GM12873 (cell line): Measurements from ENCODE around the gene GTF3C1.

ENCODE experiments used
- CTCF ChIP-seq: IDR thresholded peaks from 2 replicates; pipeline ENCODE4 v1.5.1; 2012; ENCODE audit warnings: low read depth, mild to moderate bottlenecking, moderate library complexity, low read length, control low read depth; ENCODE audit not compliant: insufficient read depth; ENCODE audit errors: missing control alignments

GTF3C1 gene

DNA sequence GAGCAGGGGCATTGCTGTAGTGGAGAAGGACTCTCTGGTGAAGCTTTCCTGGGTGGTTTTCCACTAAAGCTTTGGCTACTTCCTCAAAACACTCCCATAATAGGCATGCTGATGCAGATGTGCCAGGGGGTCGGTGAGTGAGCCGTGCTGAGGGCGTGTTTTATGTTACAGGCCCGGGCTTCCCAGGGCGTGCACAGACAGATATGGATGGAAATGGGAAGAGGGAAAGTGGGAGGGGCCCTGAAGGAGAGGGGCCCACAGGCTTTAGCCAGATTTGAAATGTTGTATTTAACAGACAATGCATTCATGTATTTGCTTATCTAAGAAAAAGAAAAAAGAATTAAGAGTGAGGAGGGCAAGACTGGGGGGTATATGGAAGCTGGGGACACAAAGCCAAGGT is 91.5 kb downstream of the GTF3C1 start:
- TF ChIP-seq CTCF = no peak

GRCh38 chr16:27455700-27456099 is 94.0 kb downstream of the GTF3C1 start:
- TF ChIP-seq CTCF = no peak

GRCh38 chr16:27453494-27453825 is 96.3 kb downstream of the GTF3C1 start:
- no peak for TF ChIP-seq CTCF

DNA sequence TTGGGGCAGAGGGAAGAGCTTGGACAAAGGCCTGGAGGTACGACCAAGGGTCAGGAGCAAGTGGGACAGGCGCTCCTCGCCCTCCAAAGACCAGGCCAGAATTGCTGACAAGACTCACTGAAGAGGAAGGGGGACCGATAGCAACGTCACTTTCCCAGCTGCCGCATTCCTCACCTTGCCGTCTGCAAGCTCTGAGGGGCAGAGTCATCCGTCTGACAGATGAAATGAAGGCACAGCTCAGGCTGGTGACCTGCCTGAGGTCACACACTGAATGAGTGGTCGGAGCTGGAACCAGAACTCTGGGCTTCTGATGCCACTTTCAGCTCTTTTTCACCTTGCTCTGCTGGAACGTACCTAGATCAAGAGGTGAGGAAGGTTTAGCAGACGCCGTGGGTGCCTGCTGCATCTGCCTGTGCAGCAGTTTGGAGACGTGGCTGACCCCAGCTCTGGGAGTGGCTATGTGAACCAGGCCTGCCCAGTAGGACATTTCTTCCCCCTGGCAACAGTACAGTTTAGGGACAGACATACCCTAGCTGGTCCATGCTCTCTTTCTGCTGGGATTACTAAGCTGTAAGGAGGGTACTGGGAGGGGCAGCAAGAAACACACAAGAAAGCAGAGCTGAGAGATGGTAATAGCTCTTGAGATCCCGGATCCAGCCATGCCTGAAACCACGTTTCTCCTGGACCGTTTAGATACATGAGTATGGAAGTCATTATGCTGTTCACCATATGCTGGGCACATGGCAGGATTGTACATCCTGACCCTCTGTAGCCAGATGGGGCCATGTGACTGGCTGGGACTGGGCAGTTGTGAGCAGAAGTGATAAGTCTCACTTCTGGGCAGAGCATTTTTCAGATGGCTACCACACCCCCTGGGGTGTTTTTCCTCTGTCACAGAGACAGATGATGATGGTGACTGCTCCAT is 96.9 kb downstream of the GTF3C1 start:
- no peak for TF ChIP-seq CTCF

DNA sequence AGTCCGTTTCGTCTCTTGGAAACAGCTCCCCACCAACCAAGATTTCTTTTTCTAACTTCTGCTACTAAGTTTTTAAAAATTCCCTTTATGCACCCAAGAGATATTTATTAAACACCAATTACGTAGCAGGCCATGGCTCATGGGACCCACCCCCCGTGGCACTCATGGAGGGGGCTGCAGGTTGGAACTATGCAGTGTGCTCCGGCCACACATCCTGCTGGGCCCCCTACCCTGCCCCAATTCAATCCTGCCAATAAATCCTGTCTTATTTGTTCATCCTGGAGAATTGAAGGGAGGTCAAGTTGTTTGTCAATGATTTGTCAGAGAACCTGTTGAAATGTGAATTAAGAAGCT is 99.5 kb downstream of the GTF3C1 start:
- TF ChIP-seq CTCF = no peak

DNA sequence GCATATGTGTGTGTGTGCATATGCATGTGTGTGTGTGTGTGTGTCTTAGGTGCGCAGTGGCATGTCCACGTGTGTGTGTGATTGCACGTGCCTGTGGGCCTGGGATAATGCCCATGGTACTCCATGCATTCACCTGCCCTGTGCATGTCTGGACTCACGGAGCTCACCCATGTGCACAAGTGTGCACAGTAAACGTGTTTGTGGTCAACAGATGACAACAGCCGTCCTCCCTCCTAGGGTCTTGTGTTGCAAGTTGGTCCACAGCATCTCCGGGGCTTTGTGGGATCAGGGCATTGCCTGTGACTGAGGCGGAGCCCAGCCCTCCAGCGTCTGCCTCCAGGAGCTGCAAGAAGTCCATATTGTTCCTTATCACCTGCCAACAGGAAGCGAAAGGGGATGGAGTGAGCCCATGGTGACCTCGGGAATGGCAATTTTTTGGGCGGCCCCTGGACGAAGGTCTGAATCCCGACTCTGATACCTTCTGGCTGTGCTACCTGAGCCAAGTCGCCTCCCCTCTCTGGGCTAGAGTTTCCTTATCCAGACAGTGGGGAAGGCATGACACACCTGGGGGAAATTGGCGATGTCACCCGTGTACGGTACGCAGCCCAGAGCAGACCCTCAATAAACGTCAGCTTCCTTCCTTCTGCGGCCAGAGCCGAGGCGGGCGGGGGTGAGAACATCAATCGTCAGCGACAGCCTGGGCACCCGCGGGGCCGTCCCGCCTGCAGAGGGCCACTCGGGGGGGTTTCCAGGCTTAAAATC is 100.1 kb downstream of the GTF3C1 start:
- TF ChIP-seq CTCF = no peak

DNA sequence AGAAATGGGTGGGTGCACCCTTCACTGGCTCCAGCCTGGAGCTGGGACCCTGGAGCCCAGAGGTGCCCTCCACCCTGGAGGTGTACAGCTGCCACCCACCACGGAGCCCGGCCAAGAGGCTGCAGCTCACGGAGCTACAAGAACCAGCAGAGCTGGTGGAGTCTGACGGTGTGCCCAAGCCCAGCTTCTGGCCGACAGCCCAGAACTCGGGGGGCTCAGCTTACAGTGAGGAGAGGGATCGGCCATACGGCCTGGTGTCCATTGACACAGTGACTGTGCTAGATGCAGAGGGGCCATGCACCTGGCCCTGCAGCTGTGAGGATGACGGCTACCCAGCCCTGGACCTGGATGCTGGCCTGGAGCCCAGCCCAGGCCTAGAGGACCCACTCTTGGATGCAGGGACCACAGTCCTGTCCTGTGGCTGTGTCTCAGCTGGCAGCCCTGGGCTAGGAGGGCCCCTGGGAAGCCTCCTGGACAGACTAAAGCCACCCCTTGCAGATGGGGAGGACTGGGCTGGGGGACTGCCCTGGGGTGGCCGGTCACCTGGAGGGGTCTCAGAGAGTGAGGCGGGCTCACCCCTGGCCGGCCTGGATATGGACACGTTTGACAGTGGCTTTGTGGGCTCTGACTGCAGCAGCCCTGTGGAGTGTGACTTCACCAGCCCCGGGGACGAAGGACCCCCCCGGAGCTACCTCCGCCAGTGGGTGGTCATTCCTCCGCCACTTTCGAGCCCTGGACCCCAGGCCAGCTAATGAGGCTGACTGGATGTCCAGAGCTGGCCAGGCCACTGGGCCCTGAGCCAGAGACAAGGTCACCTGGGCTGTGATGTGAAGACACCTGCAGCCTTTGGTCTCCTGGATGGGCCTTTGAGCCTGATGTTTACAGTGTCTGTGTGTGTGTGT is 100.9 kb downstream of the GTF3C1 start:
- no peak for TF ChIP-seq CTCF
